Breast epithelium (tissue), 4 donors: ENCODE results near the gene GRM4. TPM values are rescaled to one million over a fixed set of nuclear protein-coding genes. Genes with fewer than 3 reads are reported as not detected.

ENCODE experiments used
- DNase-seq, 2 donors: peaks; one replicate each; pipeline ENCODE4 v3.0.0-alpha.2; 2019; ENCODE audit warnings: low spot score in 2 of 2
- H3K27ac ChIP-seq, 2 donors: fragments of 200-600 bp; sonication (generic) in 1 of 2; one replicate each; pipeline ENCODE4 v1.5.1; 2016 to 2019; ENCODE audit warnings: mild to moderate bottlenecking in 1 of 2
- H3K27me3 ChIP-seq, 2 donors: fragments of 200-600 bp; sonication (generic) in 1 of 2; one replicate each; pipeline versions ENCODE4 v1.5.1 to v1.6.0; 2017 to 2019; ENCODE audit warnings: control low read depth in 1 of 2, mild to moderate bottlenecking in 1 of 2
- H3K36me3 ChIP-seq: fragments of 200-600 bp; one replicate; pipeline ENCODE4 v1.5.1; 2019
- H3K4me1 ChIP-seq, 2 donors: fragments of 200-600 bp; sonication (generic); one replicate each; pipeline ENCODE4 v1.5.1; 2016 to 2019; ENCODE audit warnings: control low read depth in 1 of 2
- H3K4me3 ChIP-seq, 3 donors: fragments of 200-600 bp; sonication (generic); 1 replicate in 2 of 3; 2 replicates in 1 of 3; pipeline ENCODE4 v1.5.1; 2016 to 2019; ENCODE audit warnings: mild to moderate bottlenecking in 3 of 3, moderate library complexity in 2 of 3
- H3K9me3 ChIP-seq, 2 donors: fragments of 200-600 bp; sonication (generic) in 1 of 2; one replicate each; pipeline ENCODE4 v1.5.1; 2016 to 2019; ENCODE audit warnings: control low read depth in 1 of 2
- CTCF ChIP-seq, 3 donors: fragments of 450-650 bp; IDR thresholded peaks; one replicate each; pipeline ENCODE4 v1.5.1; 2016 to 2017; ENCODE audit warnings: antibody characterized with exemption in 3 of 3, mild to moderate bottlenecking in 3 of 3, moderate library complexity in 3 of 3
- POLR2A ChIP-seq: fragments of 450-650 bp; IDR thresholded peaks from one replicate; pipeline ENCODE4 v1.6.1; 2016; ENCODE audit warnings: antibody characterized with exemption, mild to moderate bottlenecking, moderate library complexity
- POLR2AphosphoS5 ChIP-seq, 3 donors: sonication (generic); formaldehyde crosslinking; IDR thresholded peaks; one replicate each; pipeline ENCODE4 v1.6.1; 2017; ENCODE audit warnings: antibody characterized with exemption in 3 of 3
- intact Hi-C: fragments of 100-400 bp; cut with DNase I; formaldehyde crosslinking; loops from one replicate; pipeline ENCODE4 v1.15.1; 2023; ENCODE audit warnings: low total_unique reads
- total RNA-seq, 3 donors: library from RNA; depleted of rRNA; stranded (reverse); fragments of >200 nt; gene quantifications; one replicate each; pipeline ENCODE4 v1.1.0, GENCODE V29; 2016

The GRM4 gene
- total RNA-seq, 3 donors from 2014 or later, result not detected

DNA sequence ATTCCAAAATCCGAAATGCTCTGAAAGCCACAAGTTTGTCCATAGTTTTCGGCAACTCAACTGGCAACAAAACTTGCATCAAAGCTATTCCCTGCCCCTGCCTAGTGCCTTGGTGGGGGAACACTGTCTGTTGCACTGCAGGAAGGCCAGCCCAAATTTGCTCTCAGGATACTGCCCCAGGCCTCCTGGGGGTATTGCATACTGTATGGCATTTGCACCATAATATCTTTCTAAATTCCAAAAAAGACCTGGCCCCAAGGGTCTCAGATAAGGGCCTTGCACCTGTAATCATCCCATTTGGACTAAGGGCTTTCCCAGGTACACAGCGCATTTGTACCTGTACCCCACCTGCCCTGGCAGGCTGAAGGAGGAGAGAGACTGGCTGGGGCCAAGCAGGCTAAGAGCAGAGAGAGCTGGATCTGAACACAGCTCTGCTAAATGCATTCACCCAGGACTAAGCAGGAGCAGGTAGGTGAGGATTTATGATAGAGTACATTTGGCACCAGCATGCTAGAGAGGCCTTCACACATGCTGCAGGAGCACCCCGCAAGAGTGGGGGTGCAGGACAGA lies 4.0 kb upstream of the GRM4 start:
- no peak overlapping the region for H3K27ac ChIP-seq
- DNase-seq, result no peak
- no peaks in the 10 kb centered on the region for H3K36me3 ChIP-seq
- no peak overlapping the region for H3K4me3 ChIP-seq
- TF ChIP-seq CTCF (IDR thresholded peaks at IDR 0.05) (no peak), POLR2AphosphoS5 (IDR thresholded peaks at IDR 0.05) (no peak), POLR2A (no peak)
- intact Hi-C loops, result loop anchor here (10.0 kb wide), 1 partner anchor 385 kb away; no protein-coding TSS in a partner anchor
- H3K27me3 ChIP-seq, result peaks cover under 1 to 47% of the 10 kb centered on the region in 2 donors
- peaks cover 5 to 6% of the 10 kb centered on the region in 2 donors for H3K4me1 ChIP-seq
- H3K9me3 ChIP-seq, result no peaks in the 10 kb centered on the region

DNA sequence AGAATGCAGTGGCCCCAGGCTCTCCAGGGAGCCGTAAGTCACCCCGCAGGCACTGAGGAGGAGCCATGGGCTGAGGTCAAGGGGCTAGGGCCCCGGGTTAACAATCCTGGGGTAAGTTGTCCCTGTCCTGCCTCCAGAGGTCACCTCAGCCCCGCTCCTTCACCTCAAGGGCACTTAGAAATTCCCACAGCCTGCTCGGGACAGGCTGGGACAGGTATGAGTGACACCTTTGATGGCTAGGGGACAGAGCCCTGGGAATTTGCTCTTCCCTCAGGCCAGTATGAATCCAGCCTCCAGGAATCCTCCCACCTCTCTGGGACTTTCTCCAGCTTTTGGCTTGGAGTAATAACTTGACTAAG lies 3.5 kb upstream of the GRM4 start:
- H3K27ac ChIP-seq, result no peak overlapping the region
- peak in 1 of 2 donors; percentile 34 for DNase-seq
- no peaks in the 10 kb centered on the region for H3K36me3 ChIP-seq
- H3K4me1 ChIP-seq, result peaks cover 7 to 10% of the 10 kb centered on the region in 2 donors
- H3K9me3 ChIP-seq, result no peaks in the 10 kb centered on the region
- H3K27me3 ChIP-seq, result peaks cover 5 to 52% of the 10 kb centered on the region in 2 donors
- H3K4me3 ChIP-seq, result no peak overlapping the region
- TF ChIP-seq POLR2A, result no peak
- no peak for TF ChIP-seq POLR2AphosphoS5 (IDR thresholded peaks at IDR 0.05)
- TF ChIP-seq CTCF (IDR thresholded peaks at IDR 0.05), result no peak
- intact Hi-C loops, result no loop called here

- Histone ChIP-seq H3K27ac (no peak overlapping the region), H3K9me3 (no peaks in the 10 kb centered on the region), H3K4me1 (peaks cover 10 to 15% of the 10 kb centered on the region in 2 donors), H3K36me3 (no peaks in the 10 kb centered on the region), H3K27me3 (peaks cover 7 to 52% of the 10 kb centered on the region in 2 donors), H3K4me3 (no peak overlapping the region)
- DNase-seq, result peak in 1 of 2 donors; percentile 12
- TF ChIP-seq POLR2AphosphoS5 (IDR thresholded peaks at IDR 0.05) (no peak), CTCF (IDR thresholded peaks at IDR 0.05) (no peak), POLR2A (no peak)
- intact Hi-C loops, result no loop called here
Observed at GRCh38 chr6:34148631-34149451, 3.0 kb upstream of the GRM4 start.

- H3K36me3 ChIP-seq, result no peaks in the 10 kb centered on the region
- H3K9me3 ChIP-seq, result no peaks in the 10 kb centered on the region
- H3K4me1 ChIP-seq, result peaks cover 15 to 16% of the 10 kb centered on the region in 2 donors
- intact Hi-C loops, result no loop called here
- TF ChIP-seq CTCF (IDR thresholded peaks at IDR 0.05) (no peak), POLR2AphosphoS5 (IDR thresholded peaks at IDR 0.05) (no peak), POLR2A (no peak)
- DNase-seq, result peak in 1 of 2 donors; percentile 36
- no peak overlapping the region for H3K4me3 ChIP-seq
- no peak overlapping the region for H3K27ac ChIP-seq
- H3K27me3 ChIP-seq, result peaks cover 7 to 54% of the 10 kb centered on the region in 2 donors
Observed at GRCh38 chr6:34147906-34148630, 2.2 kb upstream of the GRM4 start.
